Stimulated activated naive CD8-positive, alpha-beta T cell treated with anti-CD3 and anti-CD28 coated beads, Interleukin-15, Interleukin-2, amounts not matched to agents 100 ng/mL and 50 ng/mL, for 24 hours (primary cell): Measurements from ENCODE around the gene ARMC9.

ENCODE experiments used
- H3K27ac Mint-ChIP-seq: one replicate; pipeline ENCODE4 v1.8.0; 2021; ENCODE audit warnings: mild to moderate bottlenecking, mixed read lengths
- H3K27me3 Mint-ChIP-seq: one replicate; pipeline ENCODE4 v1.8.0; 2021; ENCODE audit warnings: mixed read lengths
- H3K36me3 Mint-ChIP-seq: one replicate; pipeline ENCODE4 v1.8.0; 2021; ENCODE audit warnings: low read depth, mixed read lengths
- H3K4me1 Mint-ChIP-seq: one replicate; pipeline ENCODE4 v1.8.0; 2021; ENCODE audit warnings: low read depth, mixed read lengths
- H3K4me3 Mint-ChIP-seq: one replicate; pipeline ENCODE4 v1.8.0; 2021; ENCODE audit warnings: mild to moderate bottlenecking, mixed read lengths
- H3K9me3 Mint-ChIP-seq: one replicate; pipeline ENCODE4 v1.8.0; 2021; ENCODE audit warnings: mixed read lengths

Gene ARMC9

DNA sequence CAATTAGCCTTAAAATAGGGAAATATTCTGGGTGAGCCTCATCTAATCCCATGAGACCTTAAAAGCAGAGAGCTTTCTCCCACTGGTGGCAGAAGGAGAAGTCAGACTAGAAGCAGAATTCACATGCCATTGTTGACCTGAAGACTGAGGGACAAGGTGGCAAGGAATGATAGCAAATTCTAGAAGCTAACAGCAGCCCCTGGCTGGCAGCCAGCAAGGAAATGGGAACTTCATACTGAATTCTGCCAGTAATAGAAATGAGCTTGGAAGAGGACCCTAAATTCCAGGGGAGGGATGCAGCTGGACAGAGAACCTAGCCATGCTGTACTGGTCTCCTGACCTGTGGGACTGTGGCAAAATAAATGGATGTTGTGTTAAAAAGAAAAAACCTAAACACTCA lies 216.6 kb downstream of the ARMC9 start:
- Mint-ChIP-seq H3K9me3 (peaks cover 5% of the 10 kb centered on the region), H3K27me3 (peaks cover 36% of the 10 kb centered on the region), H3K27ac (no peak overlapping the region), H3K36me3 (no peaks in the 10 kb centered on the region), H3K4me1 (peaks cover 4% of the 10 kb centered on the region), H3K4me3 (no peak overlapping the region)

DNA sequence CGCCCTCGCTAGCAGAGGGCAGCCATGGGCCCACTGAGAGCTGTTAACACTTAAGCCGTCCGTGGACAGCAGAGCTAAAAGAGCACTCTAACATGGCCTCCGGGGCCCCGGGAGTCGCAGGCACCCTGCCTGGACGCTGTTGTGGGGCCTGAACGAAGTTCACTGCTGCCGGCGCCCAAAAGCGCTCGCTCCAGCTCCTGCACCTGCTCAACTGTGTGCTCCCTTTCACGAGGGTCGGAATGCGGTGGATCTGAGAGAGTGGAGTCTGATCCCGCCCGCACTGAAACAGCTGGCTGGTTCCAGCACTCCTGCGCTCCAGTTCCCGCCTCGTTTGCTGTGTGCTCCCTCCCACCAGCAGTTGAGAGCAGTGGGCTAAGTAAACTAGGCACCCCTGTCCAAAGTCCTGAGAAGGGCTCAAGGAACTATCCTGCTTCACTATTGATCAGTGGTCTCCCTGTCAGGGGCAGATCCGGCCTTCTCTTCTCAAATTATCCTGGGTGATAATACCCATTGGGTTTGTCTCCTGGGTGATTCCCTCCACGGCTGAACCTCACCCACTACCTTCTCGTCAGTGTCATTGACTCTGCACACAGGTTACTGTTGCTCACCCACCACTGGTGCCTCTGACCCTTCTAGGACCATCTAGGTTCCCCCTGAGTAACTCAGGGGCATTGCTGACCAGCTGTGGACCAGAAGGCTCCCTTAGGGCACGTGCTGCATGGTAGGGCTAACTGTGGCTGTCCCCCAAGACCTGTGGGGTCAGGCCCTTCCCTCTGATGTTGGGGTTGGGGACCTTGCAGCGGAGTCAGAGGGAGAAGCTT lies 220.6 kb downstream of the ARMC9 start:
- Mint-ChIP-seq H3K36me3 (no peaks in the 10 kb centered on the region), H3K4me3 (no peak overlapping the region), H3K4me1 (no peaks in the 10 kb centered on the region), H3K27me3 (peaks cover 4% of the 10 kb centered on the region), H3K9me3 (no peaks in the 10 kb centered on the region), H3K27ac (no peak overlapping the region)

DNA sequence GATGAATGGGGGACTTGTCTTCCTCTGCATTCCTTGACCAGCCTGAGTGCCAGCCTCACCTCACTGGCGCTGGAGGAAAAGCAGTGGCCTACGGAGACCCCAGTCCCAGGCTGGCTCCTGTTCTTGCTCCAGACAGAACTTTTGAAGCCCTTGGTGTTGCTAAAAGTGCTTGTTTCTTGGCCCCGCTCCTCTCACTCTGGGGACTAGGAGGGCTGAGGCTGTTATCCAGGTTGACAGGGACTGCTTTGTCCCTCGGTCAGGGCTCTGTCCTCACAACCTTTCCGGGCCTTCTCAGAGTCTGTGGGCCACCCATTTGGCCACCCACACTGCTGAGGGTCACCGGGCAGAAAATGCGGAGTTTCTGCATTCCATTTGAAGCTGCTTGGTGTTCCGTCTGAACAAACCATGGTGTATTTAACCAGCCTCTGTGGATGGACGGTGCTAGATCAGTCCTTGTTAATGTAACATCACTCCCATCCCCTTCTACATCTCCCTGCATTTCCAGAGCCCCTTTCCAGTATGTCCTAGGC lies 222.7 kb downstream of the ARMC9 start:
- Mint-ChIP-seq H3K4me1 (no peaks in the 10 kb centered on the region), H3K27me3 (no peaks in the 10 kb centered on the region), H3K9me3 (no peaks in the 10 kb centered on the region), H3K27ac (no peak overlapping the region), H3K4me3 (no peak overlapping the region), H3K36me3 (no peaks in the 10 kb centered on the region)

DNA sequence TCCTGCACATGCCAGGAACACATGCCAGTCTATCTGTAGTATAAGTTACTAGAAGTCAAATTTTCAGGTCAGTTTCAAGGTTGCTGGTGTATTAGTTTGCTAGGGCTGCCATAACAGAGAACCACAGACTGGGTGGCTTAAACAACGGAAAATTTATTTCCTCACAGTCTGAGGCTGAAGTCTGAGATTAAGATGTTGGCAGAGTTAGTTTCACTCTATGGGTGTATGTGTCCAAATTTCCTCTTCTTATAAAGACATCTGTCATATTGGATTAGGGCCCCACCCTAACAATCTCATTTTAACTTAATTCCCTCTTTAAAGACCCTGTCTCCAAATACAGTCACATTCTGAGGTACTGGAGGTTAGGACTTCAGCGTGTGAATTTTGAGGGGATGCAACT lies 223.6 kb downstream of the ARMC9 start:
- H3K27me3 Mint-ChIP-seq, result no peaks in the 10 kb centered on the region
- H3K27ac Mint-ChIP-seq, result no peak overlapping the region
- H3K36me3 Mint-ChIP-seq, result no peaks in the 10 kb centered on the region
- H3K9me3 Mint-ChIP-seq, result no peaks in the 10 kb centered on the region
- H3K4me1 Mint-ChIP-seq, result no peaks in the 10 kb centered on the region
- no peak overlapping the region for H3K4me3 Mint-ChIP-seq

- H3K4me3 Mint-ChIP-seq, result no peak overlapping the region
- no peaks in the 10 kb centered on the region for H3K36me3 Mint-ChIP-seq
- no peak overlapping the region for H3K27ac Mint-ChIP-seq
- no peaks in the 10 kb centered on the region for H3K4me1 Mint-ChIP-seq
- no peaks in the 10 kb centered on the region for H3K27me3 Mint-ChIP-seq
- no peaks in the 10 kb centered on the region for H3K9me3 Mint-ChIP-seq
These were observed 224.7 kb downstream of the ARMC9 start for GRCh38 chr2:231423176-231423575.
